Myocyte (in vitro differentiated cells): ENCODE data around the gene CNTNAP2. TPM values are rescaled to one million over a fixed set of nuclear protein-coding genes. Genes with fewer than 3 reads are reported as not detected.

Experiments
- DNase-seq: peaks from one replicate; pipeline ENCODE4 v3.0.0-alpha.2; 2012; ENCODE audit warnings: low read depth
- polyA plus RNA-seq: library from polyadenylated mRNA; unstranded; fragments of >200 nt; gene quantifications from one replicate; pipeline ENCODE4 v1.2.1, GENCODE V29; 2012; ENCODE audit warnings: missing spikeins
- total RNA-seq: library from RNA; depleted of rRNA; stranded (reverse); fragments of >200 nt; gene quantifications from 2 replicates; pipeline ENCODE4 v1.2.3, GENCODE V29; 2014

The CNTNAP2 gene
- not detected in 2 replicates for total RNA-seq
- not detected for polyA plus RNA-seq

GRCh38 chr7:146116521-146117222 is at the start of gene CNTNAP2:
Gene CNTNAP2, plus strand, starts transcription at chr7:146116801. Its CDS starts 76 bp downstream, at chr7:146116877.
- no peak for DNase-seq

- no peak for DNase-seq
Observed at GRCh38 chr7:146067880-146068279, 48.7 kb upstream of the CNTNAP2 start.

GRCh38 chr7:146074195-146074765 is 42.3 kb upstream of the CNTNAP2 start:
- DNase-seq, result no peak

GRCh38 chr7:146076344-146076743 is 40.3 kb upstream of the CNTNAP2 start:
- DNase-seq, result no peak

GRCh38 chr7:146084086-146084485 is 32.5 kb upstream of the CNTNAP2 start:
- DNase-seq, result no peak

GRCh38 chr7:146090023-146090645 is 26.5 kb upstream of the CNTNAP2 start:
- DNase-seq, result peak; percentile 2

GRCh38 chr7:146094356-146094755 is 22.2 kb upstream of the CNTNAP2 start:
- no peak for DNase-seq

GRCh38 chr7:146096994-146097393 is 19.6 kb upstream of the CNTNAP2 start:
- no peak for DNase-seq

- no peak for DNase-seq
Observed at GRCh38 chr7:146106319-146106718, 10.3 kb upstream of the CNTNAP2 start.

- no peak for DNase-seq
Observed at GRCh38 chr7:146112755-146113154, 3.8 kb upstream of the CNTNAP2 start.

GRCh38 chr7:146115548-146115850 is 1.1 kb upstream of the CNTNAP2 start:
- no peak for DNase-seq

GRCh38 chr7:146115851-146116520 is 615 bp upstream of the CNTNAP2 start:
- peak; percentile 12 for DNase-seq

GRCh38 chr7:146117576-146117975 is 975 bp downstream of the CNTNAP2 start:
- no peak for DNase-seq

- no peak for DNase-seq
Observed at GRCh38 chr7:146119002-146119401, 2.4 kb downstream of the CNTNAP2 start.

- DNase-seq, result no peak
Observed at GRCh38 chr7:146123715-146124114, 7.1 kb downstream of the CNTNAP2 start.

GRCh38 chr7:146126767-146127509 is 10.3 kb downstream of the CNTNAP2 start:
- no peak for DNase-seq

- no peak for DNase-seq
Observed at GRCh38 chr7:146129296-146129695, 12.7 kb downstream of the CNTNAP2 start.

- DNase-seq, result no peak
Observed at GRCh38 chr7:146129997-146130396, 13.4 kb downstream of the CNTNAP2 start.

GRCh38 chr7:146131701-146132100 is 15.1 kb downstream of the CNTNAP2 start:
- DNase-seq, result no peak

GRCh38 chr7:146136357-146136875 is 19.8 kb downstream of the CNTNAP2 start:
- no peak for DNase-seq

GRCh38 chr7:146138926-146139325 is 22.3 kb downstream of the CNTNAP2 start:
- no peak for DNase-seq
